GM23338 (cell line): ENCODE results near the gene KIF21A. TPM values are rescaled to one million over a fixed set of nuclear protein-coding genes. Genes with fewer than 3 reads are reported as not detected.

ENCODE experiments used
- ATAC-seq: fragments of 200-7000 bp; cut with Tn5 transposase; 3 replicates; pipeline ENCODE4 v1.9.1; 2020
- DNase-seq: peaks from one replicate; pipeline ENCODE4 v3.0.0-alpha.2; 2015; ENCODE audit warnings: low spot score
- H2AFZ ChIP-seq: fragments of 200-600 bp; sonication (generic); 2 replicates; pipeline ENCODE4 v1.8.0; 2016; ENCODE audit warnings: antibody characterized with exemption, mild to moderate bottlenecking, moderate library complexity
- H3F3A ChIP-seq: fragments of 200-600 bp; sonication (generic); replicated peaks from 2 replicates; pipeline ENCODE4 v1.8.0; 2017; ENCODE audit warnings: antibody characterized with exemption, mixed run types, low read depth
- H3K27ac ChIP-seq: fragments of 200-600 bp; sonication (generic); 2 replicates; pipeline ENCODE4 v1.6.1; 2016; ENCODE audit warnings: low read depth
- H3K27me3 ChIP-seq: fragments of 200-600 bp; sonication (generic); 2 replicates; pipeline ENCODE4 v1.8.0; 2016; ENCODE audit warnings: mild to moderate bottlenecking, mixed run types, moderate library complexity; ENCODE audit not compliant: insufficient read depth
- H3K36me3 ChIP-seq: fragments of 200-600 bp; sonication (generic); 2 replicates; pipeline ENCODE4 v1.8.0; 2016; ENCODE audit warnings: mild to moderate bottlenecking; ENCODE audit not compliant: insufficient read depth
- H3K4me1 ChIP-seq: fragments of 200-600 bp; sonication (generic); 2 replicates; pipeline ENCODE4 v1.8.0; 2016; ENCODE audit warnings: mild to moderate bottlenecking, moderate library complexity; ENCODE audit not compliant: insufficient read depth
- H3K4me2 ChIP-seq: fragments of 200-600 bp; sonication (generic); 2 replicates; pipeline ENCODE4 v1.7.1; 2017; ENCODE audit warnings: mixed run types
- H3K4me3 ChIP-seq: fragments of 200-600 bp; sonication (generic); 2 replicates; pipeline ENCODE4 v1.6.1; 2016; ENCODE audit warnings: mixed run types
- H3K79me2 ChIP-seq: fragments of 200-600 bp; sonication (generic); replicated peaks from 2 replicates; pipeline ENCODE4 v1.8.0; 2017; ENCODE audit warnings: mild to moderate bottlenecking; ENCODE audit not compliant: insufficient read depth
- H3K9me2 ChIP-seq: fragments of 200-600 bp; sonication (generic); 2 replicates; pipeline ENCODE4 v1.8.0; 2017; ENCODE audit not compliant: insufficient read depth
- H4K20me1 ChIP-seq: fragments of 200-600 bp; sonication (generic); replicated peaks from 2 replicates; pipeline ENCODE4 v1.8.0; 2017; ENCODE audit warnings: mild to moderate bottlenecking; ENCODE audit not compliant: insufficient read depth
- H3K27ac Mint-ChIP-seq: 2 replicates; pipeline ENCODE4 v1.8.0; 2020; ENCODE audit warnings: inconsistent platforms, mild to moderate bottlenecking, moderate library complexity, mixed read lengths
- H3K27me3 Mint-ChIP-seq: 3 replicates; pipeline ENCODE4 v1.8.0; 2022; ENCODE audit warnings: low read depth, mild to moderate bottlenecking, moderate library complexity, mixed read lengths, inconsistent platforms; ENCODE audit not compliant: insufficient read depth, poor library complexity
- H3K36me3 Mint-ChIP-seq: 3 replicates; pipeline ENCODE4 v1.8.0; 2021; ENCODE audit warnings: low read depth, mild to moderate bottlenecking, inconsistent platforms, moderate library complexity, mixed read lengths
- H3K4me1 Mint-ChIP-seq: 3 replicates; pipeline ENCODE4 v1.8.0; 2020; ENCODE audit warnings: mild to moderate bottlenecking, inconsistent platforms, mixed read lengths
- H3K4me3 Mint-ChIP-seq: 3 replicates; pipeline ENCODE4 v1.8.0; 2021; ENCODE audit warnings: moderate library complexity, mild to moderate bottlenecking, inconsistent platforms, mixed read lengths
- H3K9me3 Mint-ChIP-seq: 3 replicates; pipeline ENCODE4 v1.8.0; 2020; ENCODE audit warnings: moderate library complexity, mild to moderate bottlenecking, inconsistent platforms, mixed read lengths
- CREB1 ChIP-seq: fragments of 250-450 bp; sonication (Bioruptor Pico); IDR thresholded peaks from 2 replicates; pipeline ENCODE4 v1.5.0; 2020; ENCODE audit warnings: low read depth, mild to moderate bottlenecking, moderate library complexity
- CTCF ChIP-seq, 2 experiments: fragments of 200-600 bp in 1 of 2; sonication (generic) in 1 of 2; conservative IDR thresholded peaks; 2 replicates each; pipeline versions ENCODE4 v1.5.1 to v1.6.1; 2016 to 2017; ENCODE audit warnings: antibody characterized with exemption in 2 of 2, low read depth in 2 of 2, mild to moderate bottlenecking in 2 of 2, moderate library complexity in 1 of 2
- ETS1 ChIP-seq: IDR thresholded peaks from 2 replicates; pipeline ENCODE4 v1.6.1; 2016; ENCODE audit warnings: antibody characterized with exemption
- EZH2phosphoT487 ChIP-seq: fragments of 200-600 bp; sonication (generic); IDR thresholded peaks from one replicate; pipeline ENCODE4 v1.8.1; 2018; ENCODE audit warnings: antibody characterized with exemption; ENCODE audit not compliant: unreplicated experiment
- JUNB ChIP-seq: IDR thresholded peaks from one replicate; pipeline ENCODE4 v1.6.1; 2016; ENCODE audit warnings: antibody characterized with exemption; ENCODE audit not compliant: unreplicated experiment
- NANOG ChIP-seq: IDR thresholded peaks from 2 replicates; pipeline ENCODE4 v1.6.1; 2016; ENCODE audit warnings: antibody characterized with exemption, borderline replicate concordance
- REST ChIP-seq: IDR thresholded peaks from one replicate; pipeline ENCODE4 v1.6.1; 2018; ENCODE audit warnings: antibody characterized with exemption; ENCODE audit not compliant: unreplicated experiment
- STAT1 ChIP-seq: IDR thresholded peaks from one replicate; pipeline ENCODE4 v1.6.1; 2016; ENCODE audit warnings: antibody characterized with exemption; ENCODE audit not compliant: unreplicated experiment
- ZNF114 ChIP-seq: fragments of 250-450 bp; sonication (Bioruptor Pico); IDR thresholded peaks from 2 replicates; pipeline ENCODE4 v1.5.0; 2020; ENCODE audit warnings: mild to moderate bottlenecking, moderate library complexity
- ZNF331 ChIP-seq: fragments of 250-450 bp; sonication (Bioruptor Pico); IDR thresholded peaks from 2 replicates; pipeline ENCODE4 v1.5.0; 2020; ENCODE audit warnings: low read depth, mild to moderate bottlenecking, moderate library complexity
- polyA plus RNA-seq: library from polyadenylated mRNA; unstranded; fragments of >200 nt; fragmentation: Nextera tagmentation; extraction: Ambion mirVana; gene quantifications from 2 replicates; pipeline ENCODE4 v1.2.1, GENCODE V29; 2016
- total RNA-seq: library from RNA; depleted of rRNA; stranded (reverse); fragments of >200 nt; shearing (Covaris generic); gene quantifications from 2 replicates; pipeline ENCODE4 v1.2.3, GENCODE V29; 2014

The KIF21A gene
- total and polyA plus RNA-seq, 2 experiments from 2014 or later: 28.8 to 32.0 TPM

- Mint-ChIP-seq H3K4me3 (no peak overlapping the region), H3K27me3 (peaks cover 8% of the 10 kb centered on the region), H3K9me3 (peaks cover 15% of the 10 kb centered on the region), H3K27ac (no peak overlapping the region), H3K4me1 (no peaks in the 10 kb centered on the region), H3K36me3 (no peaks in the 10 kb centered on the region)
- no peak overlapping the region for H3K4me3 ChIP-seq
- no peaks in the 10 kb centered on the region for H3K79me2 ChIP-seq
- no peaks in the 10 kb centered on the region for H3F3A ChIP-seq
- H2AFZ ChIP-seq: no peak overlapping the region
- no peaks in the 10 kb centered on the region for H3K36me3 ChIP-seq
- H3K27me3 ChIP-seq: no peaks in the 10 kb centered on the region
- TF ChIP-seq JUNB (no peak), ETS1 (no peak), CTCF (conservative IDR thresholded peaks at IDR 0.05; ENCODE audit: low read depth in 2 of 2) (no peak), ZNF331 (CRISPR knock-in tag) (no peak), EZH2phosphoT487 (no peak), REST (no peak), NANOG (no peak)
- H3K27ac ChIP-seq: no peak overlapping the region
- DNase-seq (no peak), ATAC-seq (no peak)
- H4K20me1 ChIP-seq: no peaks in the 10 kb centered on the region
- no peaks in the 10 kb centered on the region for H3K4me1 ChIP-seq
- H3K9me2 ChIP-seq: peaks cover 2% of the 10 kb centered on the region; the same call in 1 of the 2 replicates
- H3K4me2 ChIP-seq: no peak overlapping the region
These were observed 24.5 kb upstream of the KIF21A start for GRCh38 chr12:39467432-39467870.

- no peak overlapping the region for H3K4me2 ChIP-seq
- peaks cover 3% of the 10 kb centered on the region; the same call in 2 of the 3 replicates for H3K9me3 Mint-ChIP-seq
- peaks cover 7% of the 10 kb centered on the region for H3K9me2 ChIP-seq
- H3K4me3 Mint-ChIP-seq: no peak overlapping the region
- no peak overlapping the region for H3K27ac Mint-ChIP-seq
- ATAC-seq (no peak), DNase-seq (no peak)
- H3F3A ChIP-seq: no peaks in the 10 kb centered on the region
- no peaks in the 10 kb centered on the region for H3K27me3 ChIP-seq
- peaks cover 4% of the 10 kb centered on the region for H3K27me3 Mint-ChIP-seq
- no peaks in the 10 kb centered on the region for H3K36me3 ChIP-seq
- H3K4me1 Mint-ChIP-seq: no peaks in the 10 kb centered on the region
- no peak overlapping the region for H3K4me3 ChIP-seq
- H3K36me3 Mint-ChIP-seq: no peaks in the 10 kb centered on the region
- H2AFZ ChIP-seq: 0 out of 2 replicates have a peak overlapping the region, but pooled peaks have one; percentile 66
- H4K20me1 ChIP-seq: no peaks in the 10 kb centered on the region
- no peaks in the 10 kb centered on the region for H3K4me1 ChIP-seq
- H3K27ac ChIP-seq: no peak overlapping the region
- no peaks in the 10 kb centered on the region for H3K79me2 ChIP-seq
- TF ChIP-seq EZH2phosphoT487 (no peak), STAT1 (no peak), ZNF114 (CRISPR knock-in tag) (no peak), NANOG (no peak), CTCF (conservative IDR thresholded peaks at IDR 0.05; ENCODE audit: low read depth in 2 of 2) (no peak), CREB1 (CRISPR knock-in tag) (no peak), REST (no peak)
These were observed 22.2 kb upstream of the KIF21A start for GRCh38 chr12:39464976-39465695.
